NT2/D1 (cell line): ENCODE measurements around the gene CD8B.
"Not testable (repeated sequence)": the region's sequence is repeated elsewhere in the genome, so short reads cannot be mapped to it uniquely, and the experiment has no call there.

Experiments used
- SUZ12 ChIP-seq: IDR thresholded peaks from 2 replicates; pipeline ENCODE4 v1.6.1; 2011; ENCODE audit not compliant: insufficient read length, insufficient read depth; ENCODE audit errors: extremely low read depth
- ZNF274 ChIP-seq: IDR thresholded peaks from 2 replicates; pipeline ENCODE4 v1.6.1; 2011; ENCODE audit warnings: mild to moderate bottlenecking, low read depth, low read length

DNA sequence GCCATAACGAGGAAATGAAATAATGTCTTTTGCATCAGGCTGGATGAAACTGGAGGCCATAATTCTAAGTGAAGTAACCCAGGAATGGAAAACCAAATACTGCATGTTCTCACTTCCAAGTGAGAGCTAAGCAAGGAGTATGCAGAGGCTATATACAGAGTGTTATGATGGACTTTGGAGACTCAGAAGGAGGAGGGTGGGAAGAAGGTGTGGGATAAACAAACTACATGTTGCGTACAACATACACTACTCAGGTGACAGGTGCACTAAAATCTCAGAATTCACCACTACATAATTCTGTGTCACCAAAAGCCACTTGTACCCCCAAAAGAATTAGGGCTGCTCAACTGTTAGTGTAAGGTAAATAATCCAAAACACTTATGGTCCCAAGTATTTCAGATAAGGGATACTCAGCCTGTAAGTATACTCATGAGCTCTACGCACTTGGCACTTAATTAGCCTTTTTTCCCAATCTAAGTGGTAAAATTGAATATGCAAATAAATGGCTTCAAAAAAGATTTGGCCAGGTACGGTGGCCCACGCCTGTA, 20.5 kb upstream of the CD8B start:
- TF ChIP-seq SUZ12, ZNF274: not testable (repeated sequence)
